Lower leg skin (tissue), 4 donors: ENCODE data around the gene GDPD5. TPM values are rescaled to one million over a fixed set of nuclear protein-coding genes. Genes with fewer than 3 reads are reported as not detected.

Source experiments
- DNase-seq, 2 donors: peaks; one replicate each; pipeline ENCODE4 v3.0.0-alpha.2; 2019; ENCODE audit warnings: low spot score in 2 of 2
- H3K4me3 ChIP-seq: fragments of 200-600 bp; sonication (generic); 2 replicates; pipeline ENCODE4 v1.5.1; 2017; ENCODE audit warnings: mild to moderate bottlenecking, low read depth; ENCODE audit not compliant: poor library complexity, severe bottlenecking
- CTCF ChIP-seq, 3 donors: fragments of 450-650 bp; IDR thresholded peaks; one replicate each; pipeline ENCODE4 v1.5.1; 2016; ENCODE audit warnings: antibody characterized with exemption in 3 of 3, mild to moderate bottlenecking in 3 of 3, moderate library complexity in 2 of 3
- POLR2A ChIP-seq, 2 donors: fragments of 450-650 bp; IDR thresholded peaks; one replicate each; pipeline ENCODE4 v1.6.1; 2016 to 2017; ENCODE audit warnings: antibody characterized with exemption in 2 of 2, mild to moderate bottlenecking in 1 of 2, moderate library complexity in 1 of 2
- WGBS, 2 donors: methylation state at CpG; one replicate each; pipeline ENCODE4 v1.1.5; 2018; 5-methylcytosine and 5-hydroxymethylcytosine counted together
- intact Hi-C: fragments of 100-400 bp; cut with DNase I; formaldehyde crosslinking; loops from one replicate; pipeline ENCODE4 v1.15.0; 2023; ENCODE audit warnings: low total_unique reads
- total RNA-seq, 4 donors: library from RNA; depleted of rRNA; stranded (reverse); fragments of >200 nt; gene quantifications; one replicate each; pipeline ENCODE4 v1.1.0, GENCODE V29; 2016

GDPD5 gene
- total RNA-seq, 4 donors from 2014 or later: 3.9 to 8.5 (median 5.2) TPM

- TF ChIP-seq CTCF (IDR thresholded peaks at IDR 0.05): peak in 1 of 3 donors; percentile 37
- no peak for TF ChIP-seq POLR2A (IDR thresholded peaks at IDR 0.05)
- DNase-seq: no peak
- H3K4me3 ChIP-seq: no peak overlapping the region
- 60 to 70% methylated on average over 46 of the region's 46 CpGs for WGBS, 2 donors
- intact Hi-C loops: no loop called here
These were observed 74.6 kb downstream of the GDPD5 start for GRCh38 chr11:75450826-75451821.

DNA sequence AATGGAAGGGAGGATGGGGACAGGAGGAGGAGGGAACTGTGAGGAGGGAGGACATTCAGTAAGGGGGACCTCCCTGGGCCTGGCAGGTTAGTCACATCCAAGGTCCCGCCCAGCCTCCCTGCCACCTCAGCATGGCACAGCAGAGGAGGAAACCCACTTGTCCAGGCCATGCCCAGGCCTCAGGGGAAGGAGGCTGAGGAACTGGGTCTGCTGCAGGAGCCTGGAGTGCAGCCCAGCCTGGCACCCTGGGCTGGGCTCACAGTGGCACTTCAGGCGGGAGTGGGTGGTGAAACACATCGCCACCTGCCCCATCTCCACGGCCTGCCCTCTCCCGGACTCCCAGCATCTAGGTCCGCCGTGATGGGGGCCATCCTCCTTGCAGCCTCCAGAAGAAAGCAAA lies 75.5 kb downstream of the GDPD5 start:
- WGBS, 2 donors: 69 to 71% methylated on average over 6 to 7 of the region's 7 CpGs
- intact Hi-C loops: no loop called here
- TF ChIP-seq CTCF (IDR thresholded peaks at IDR 0.05) (no peak), POLR2A (IDR thresholded peaks at IDR 0.05) (no peak)
- no peak for DNase-seq
- H3K4me3 ChIP-seq: no peak overlapping the region

DNA sequence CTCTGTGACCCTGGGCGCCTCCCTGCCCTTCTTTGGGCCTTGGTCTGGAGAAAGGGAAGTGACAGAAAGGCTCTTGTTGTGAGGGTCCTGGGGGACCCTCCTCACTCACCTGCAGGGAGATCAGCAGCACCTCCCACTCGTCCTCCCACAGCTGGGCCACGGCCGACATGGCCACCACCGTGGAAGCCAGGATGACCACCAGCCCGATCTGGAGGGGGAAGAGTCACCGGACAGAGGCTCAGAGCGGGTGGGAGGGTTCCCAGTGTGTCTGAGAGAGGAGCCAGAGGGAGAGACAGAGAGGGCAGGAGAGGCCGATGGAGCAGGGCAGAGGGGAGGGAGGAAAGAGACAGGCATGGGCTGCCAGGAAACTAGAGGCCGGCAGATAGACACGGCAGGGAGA lies 76.0 kb downstream of the GDPD5 start:
- 85 to 86% methylated on average over 11 of the region's 11 CpGs for WGBS, 2 donors

GRCh38 chr11:75449271-75449670 lies 76.5 kb downstream of the GDPD5 start:
- WGBS, 2 donors: 81 to 88% methylated on average over 9 to 10 of the region's 10 CpGs
- no peak overlapping the region for H3K4me3 ChIP-seq
- no peak for TF ChIP-seq CTCF (IDR thresholded peaks at IDR 0.05)
- TF ChIP-seq POLR2A (IDR thresholded peaks at IDR 0.05): no peak
- intact Hi-C loops: no loop called here
- DNase-seq: no peak

More for the DNA sequence above, 76.0 kb downstream of the GDPD5 start:
- no peak overlapping the region for H3K4me3 ChIP-seq
- no peak for TF ChIP-seq CTCF (IDR thresholded peaks at IDR 0.05)
- TF ChIP-seq POLR2A (IDR thresholded peaks at IDR 0.05): no peak
- intact Hi-C loops: no loop called here
- no peak for DNase-seq

DNA sequence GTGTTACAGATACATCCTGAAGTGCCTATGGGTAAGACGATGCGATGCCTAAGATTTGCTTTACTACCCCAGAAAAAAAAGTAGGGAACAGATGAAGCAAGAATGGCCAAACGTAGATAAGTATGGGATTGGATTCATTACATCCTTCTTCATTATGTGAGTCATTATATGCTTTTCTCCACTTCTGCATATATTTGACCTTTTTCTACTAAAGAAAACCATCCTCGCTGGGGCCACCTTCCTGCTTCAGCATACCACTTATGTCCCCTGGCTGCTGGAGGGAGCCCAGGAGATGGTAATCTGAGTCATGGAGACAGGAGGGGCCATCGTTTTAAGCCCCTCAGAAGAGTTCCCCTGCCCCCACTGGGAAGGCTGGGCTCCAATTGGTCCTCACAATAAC lies 78.3 kb downstream of the GDPD5 start:
- 76 to 77% methylated on average over 5 of the region's 5 CpGs for WGBS, 2 donors
- intact Hi-C loops: no loop called here
- no peak overlapping the region for H3K4me3 ChIP-seq
- DNase-seq: no peak
- TF ChIP-seq CTCF (IDR thresholded peaks at IDR 0.05): no peak
- no peak for TF ChIP-seq POLR2A (IDR thresholded peaks at IDR 0.05)
